DMS 273 treated with DMSO at 0.1 percent for 48 hours (cell line): ENCODE measurements around the gene LYRM7.
"Not testable (repeated sequence)": the region's sequence is repeated elsewhere in the genome, so short reads cannot be mapped to it uniquely, and the experiment has no call there.

Experiments used
- DNase-seq: peaks from one replicate; lab custom pipeline; 2025; lab: John Stamatoyannopoulos, UW

The LYRM7 gene

GRCh38 chr5:131180407-131180806 is 9.7 kb downstream of the LYRM7 start:
- no peak for DNase-seq

GRCh38 chr5:131182839-131183238 is 12.1 kb downstream of the LYRM7 start:
- DNase-seq: no peak

- DNase-seq: no peak
Observed at GRCh38 chr5:131185523-131186104, 14.9 kb downstream of the LYRM7 start.

GRCh38 chr5:131186561-131187256 is 16.0 kb downstream of the LYRM7 start:
- DNase-seq: peak; percentile 34

GRCh38 chr5:131193106-131193505 is 22.4 kb downstream of the LYRM7 start:
- DNase-seq: no peak

- not testable (repeated sequence) for DNase-seq
Observed at GRCh38 chr5:131193897-131194296, 23.2 kb downstream of the LYRM7 start.

GRCh38 chr5:131194725-131195124 is 24.0 kb downstream of the LYRM7 start:
- no peak for DNase-seq

- no peak for DNase-seq
Observed at GRCh38 chr5:131195696-131196095, 25.0 kb downstream of the LYRM7 start.

GRCh38 chr5:131196331-131196730 is 25.6 kb downstream of the LYRM7 start:
- DNase-seq: no peak

- DNase-seq: no peak
Observed at GRCh38 chr5:131198625-131199024, 27.9 kb downstream of the LYRM7 start.

GRCh38 chr5:131200560-131200959 is 29.8 kb downstream of the LYRM7 start:
- no peak for DNase-seq

GRCh38 chr5:131204964-131205363 is 34.2 kb downstream of the LYRM7 start:
- DNase-seq: no peak

GRCh38 chr5:131206061-131206460 is 35.3 kb downstream of the LYRM7 start:
- DNase-seq: no peak

GRCh38 chr5:131206772-131207171 is 36.0 kb downstream of the LYRM7 start:
- no peak for DNase-seq

- DNase-seq: no peak
Observed at GRCh38 chr5:131209175-131209505, 38.4 kb downstream of the LYRM7 start.

- DNase-seq: peak; percentile 44
Observed at GRCh38 chr5:131209506-131210150, 38.9 kb downstream of the LYRM7 start.

GRCh38 chr5:131210151-131210510 is 39.4 kb downstream of the LYRM7 start:
- no peak for DNase-seq

GRCh38 chr5:131211669-131212068 is 40.9 kb downstream of the LYRM7 start:
- no peak for DNase-seq

- no peak for DNase-seq
Observed at GRCh38 chr5:131212471-131213021, 41.8 kb downstream of the LYRM7 start.

GRCh38 chr5:131214609-131215227 is 44.0 kb downstream of the LYRM7 start:
- DNase-seq: peak; percentile 35

- DNase-seq: no peak
Observed at GRCh38 chr5:131217791-131218190, 47.0 kb downstream of the LYRM7 start.

- no peak for DNase-seq
Observed at GRCh38 chr5:131218392-131218791, 47.6 kb downstream of the LYRM7 start.

- no peak for DNase-seq
Observed at GRCh38 chr5:131220566-131220965, 49.8 kb downstream of the LYRM7 start.
